HG03159 (cell line): ENCODE data around the gene FBRSL1.

Experiments
- ATAC-seq: cut with Tn5 transposase; IDR thresholded peaks from one replicate; pipeline ENCODE4 v1.9.1; 2021; ENCODE audit warnings: mild to moderate bottlenecking, moderate library complexity; ENCODE audit not compliant: unreplicated experiment

Gene FBRSL1

DNA sequence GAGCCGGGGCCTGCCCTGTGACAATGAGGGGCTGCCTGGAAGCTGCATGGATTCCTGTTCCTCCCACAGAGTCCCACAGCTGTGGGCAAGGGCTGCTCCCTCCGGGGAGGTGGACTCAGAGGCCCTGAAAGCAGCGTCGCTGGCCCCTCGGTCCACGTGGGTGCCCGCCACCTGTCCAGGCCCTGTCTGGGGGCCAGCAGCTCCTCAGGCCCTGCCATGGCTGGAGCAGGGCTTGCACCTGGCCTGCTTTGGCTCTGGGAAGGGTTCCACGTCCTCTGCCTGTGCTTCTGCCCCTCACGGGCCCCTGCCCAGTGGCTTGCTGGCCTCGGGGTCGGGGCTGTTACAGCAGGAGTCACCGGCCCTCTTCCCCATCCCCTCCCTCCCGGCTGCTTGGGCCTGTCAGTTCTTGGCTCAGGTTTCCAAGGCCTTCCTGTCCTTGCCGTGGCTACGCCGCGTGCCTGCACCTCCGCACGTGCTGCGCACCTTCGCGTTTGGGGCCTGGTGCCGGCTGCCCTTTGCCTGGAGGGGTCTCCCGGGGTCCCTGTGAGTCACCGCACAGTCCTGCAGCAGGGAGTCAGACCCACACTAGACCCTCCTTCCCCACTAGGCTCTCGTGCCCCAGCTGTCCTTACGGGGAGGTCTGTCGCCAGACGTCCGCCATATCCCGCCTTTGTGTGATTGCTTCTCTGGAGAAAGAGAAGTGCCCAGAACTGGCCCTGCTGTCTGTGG is 5.8 kb downstream of the FBRSL1 start:
- no peak for ATAC-seq

GRCh38 chr12:132496358-132496669 is 6.4 kb downstream of the FBRSL1 start:
- no peak for ATAC-seq

GRCh38 chr12:132496710-132497109 is 6.8 kb downstream of the FBRSL1 start:
- ATAC-seq: no peak

DNA sequence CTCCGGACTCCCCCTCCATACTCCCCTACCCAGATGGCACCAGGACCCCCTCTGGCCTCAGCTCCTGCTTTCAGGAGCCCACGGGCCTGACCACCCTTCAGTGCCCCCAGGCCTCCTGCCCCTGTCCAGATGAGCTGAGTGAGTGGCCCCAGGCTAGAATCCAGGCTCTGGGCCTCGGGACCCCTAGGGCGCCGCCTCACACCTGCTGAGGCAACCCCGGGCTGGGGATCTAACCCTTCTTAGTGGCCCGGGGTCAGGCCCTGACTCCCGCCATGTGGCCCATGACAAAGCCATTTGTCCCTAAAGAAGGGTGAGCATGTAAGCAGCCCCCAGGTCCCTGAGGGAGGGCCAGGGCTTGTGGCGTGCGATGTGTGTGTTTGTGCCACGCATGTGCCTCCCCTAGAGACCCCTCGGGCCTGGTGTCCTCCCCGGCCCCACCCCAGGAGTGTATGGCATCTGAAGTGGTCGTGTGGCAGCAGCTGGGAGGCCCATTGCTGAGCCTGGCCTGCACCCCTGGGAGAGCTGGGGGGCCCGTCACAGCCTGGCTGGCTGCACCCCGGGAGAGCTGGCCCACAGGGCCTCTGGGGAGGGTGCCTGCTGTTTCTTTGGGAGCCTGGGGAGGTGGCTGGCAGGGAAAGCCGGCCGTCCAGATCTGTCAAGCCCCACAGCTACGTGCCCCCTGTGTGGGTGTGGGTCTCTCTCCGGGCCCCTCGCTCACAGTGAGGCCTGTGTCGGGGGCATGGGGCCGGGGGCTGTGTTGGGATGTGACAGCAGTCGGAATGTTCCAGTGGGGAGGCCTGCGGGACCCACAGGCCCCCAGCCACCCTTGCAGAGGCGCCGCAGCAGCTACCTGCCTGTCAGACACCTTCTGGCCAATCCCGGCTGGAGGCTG is 7.8 kb downstream of the FBRSL1 start:
- ATAC-seq: no peak

GRCh38 chr12:132498931-132499330 is 9.0 kb downstream of the FBRSL1 start:
- ATAC-seq: no peak

GRCh38 chr12:132500142-132500855 is 10.3 kb downstream of the FBRSL1 start:
- no peak for ATAC-seq

DNA sequence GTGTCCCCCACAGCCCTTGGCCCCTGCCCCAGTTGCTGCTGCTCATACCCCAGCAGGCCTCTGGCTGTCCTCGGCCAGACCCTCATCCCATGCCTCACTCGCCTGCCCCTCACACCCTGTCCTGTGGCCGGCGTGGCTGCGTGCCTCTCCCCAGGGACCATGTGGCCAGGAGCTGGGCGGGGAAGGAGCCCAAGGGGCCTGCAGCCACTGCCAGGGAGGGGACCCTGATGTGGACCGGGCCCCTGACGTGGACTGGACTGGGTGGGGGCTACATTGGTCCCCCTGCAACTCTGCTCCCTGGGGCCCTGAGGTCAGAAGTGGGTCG is 10.9 kb downstream of the FBRSL1 start:
- no peak for ATAC-seq

GRCh38 chr12:132501204-132501940 is 11.4 kb downstream of the FBRSL1 start:
- no peak for ATAC-seq

DNA sequence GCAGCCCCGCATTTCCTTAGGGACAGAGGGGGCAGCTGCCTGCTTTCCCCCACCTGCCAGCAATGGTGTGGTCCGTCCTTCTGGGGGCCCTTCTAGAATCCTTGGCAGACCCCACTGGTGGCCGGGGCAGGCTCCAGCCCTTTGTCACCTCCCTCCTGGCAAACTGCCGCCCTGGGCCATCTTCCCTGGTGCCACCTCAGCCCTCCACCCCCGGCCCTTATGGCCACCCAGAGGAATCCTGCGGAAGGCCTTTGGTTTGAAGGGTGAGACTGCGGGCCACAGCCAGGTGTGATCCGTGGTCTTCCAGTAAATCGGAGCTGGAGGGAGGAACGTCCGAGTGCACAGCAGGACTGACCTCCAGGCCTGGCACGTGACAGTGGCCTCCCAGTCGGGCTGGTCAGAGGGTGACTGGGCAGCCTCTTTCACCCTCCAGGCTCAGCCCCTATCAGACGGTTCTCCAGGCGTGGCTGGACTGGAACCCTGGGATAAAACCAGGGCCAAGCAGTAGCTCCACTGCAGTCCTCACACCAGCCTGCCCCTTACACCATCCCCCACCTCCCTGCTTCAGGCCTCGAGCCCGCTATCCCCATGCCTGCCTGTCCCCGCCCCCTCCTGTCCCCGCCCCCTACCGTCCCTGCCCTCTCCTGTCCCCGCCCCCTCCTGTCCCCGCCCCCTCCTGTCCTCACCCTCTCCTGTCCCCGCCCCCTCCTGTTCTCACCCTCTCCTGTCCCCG is 12.4 kb downstream of the FBRSL1 start:
- ATAC-seq: no peak

- ATAC-seq: no peak
These were observed 12.9 kb downstream of the FBRSL1 start for GRCh38 chr12:132502882-132503193.

DNA sequence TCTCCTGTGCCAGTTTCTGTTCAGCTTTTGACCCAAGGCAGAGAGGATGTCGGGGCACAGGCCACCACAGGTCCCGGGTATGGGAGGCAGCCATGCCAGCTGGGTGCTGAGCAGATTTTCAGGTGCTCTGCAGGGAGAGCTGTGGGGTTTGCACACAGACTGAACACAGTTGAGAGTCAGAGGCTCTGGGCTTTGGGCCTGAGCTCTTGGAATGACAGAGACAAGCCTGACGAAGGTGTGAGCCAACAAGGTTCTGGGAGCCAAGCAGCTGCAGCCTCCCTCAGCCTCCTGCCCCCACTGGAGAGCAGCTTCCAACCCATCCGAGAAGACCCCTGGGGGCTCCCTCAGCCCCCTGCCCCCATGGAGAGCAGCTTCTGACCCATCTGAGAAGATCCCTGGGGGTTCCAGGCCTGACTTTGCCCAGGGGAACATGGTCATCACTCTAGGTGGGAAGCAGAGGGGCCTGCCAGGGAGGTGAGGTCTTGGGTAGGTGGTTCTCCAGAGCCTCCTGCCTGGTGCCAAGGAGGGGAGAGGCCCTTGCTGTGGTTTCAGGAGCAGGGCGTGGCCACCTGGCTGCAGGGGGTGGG is 13.8 kb downstream of the FBRSL1 start:
- no peak for ATAC-seq

GRCh38 chr12:132505105-132505851 is 15.3 kb downstream of the FBRSL1 start:
- no peak for ATAC-seq

DNA sequence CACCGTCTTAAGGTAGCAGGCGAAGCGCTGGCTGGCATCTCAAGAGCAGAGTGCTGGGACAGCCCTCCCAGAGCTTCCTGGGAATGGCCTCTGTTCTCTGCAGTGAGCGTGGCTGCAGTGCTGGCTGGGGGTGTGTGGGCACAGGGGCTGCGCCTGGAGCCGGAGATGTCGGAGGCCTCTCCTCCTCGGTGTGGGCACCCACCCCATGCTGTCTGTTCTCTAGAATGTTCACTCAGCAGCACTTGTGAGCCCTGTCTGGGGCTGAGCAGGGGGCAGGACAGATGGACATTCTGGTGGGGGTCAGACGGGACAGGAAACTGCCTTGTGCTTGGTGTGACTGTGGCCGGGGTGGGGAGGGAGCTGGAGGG is 15.9 kb downstream of the FBRSL1 start:
- no peak for ATAC-seq

GRCh38 chr12:132506328-132507160 is 16.6 kb downstream of the FBRSL1 start:
- peak; percentile 58 for ATAC-seq

GRCh38 chr12:132507161-132507538 is 17.2 kb downstream of the FBRSL1 start:
- ATAC-seq: no peak

DNA sequence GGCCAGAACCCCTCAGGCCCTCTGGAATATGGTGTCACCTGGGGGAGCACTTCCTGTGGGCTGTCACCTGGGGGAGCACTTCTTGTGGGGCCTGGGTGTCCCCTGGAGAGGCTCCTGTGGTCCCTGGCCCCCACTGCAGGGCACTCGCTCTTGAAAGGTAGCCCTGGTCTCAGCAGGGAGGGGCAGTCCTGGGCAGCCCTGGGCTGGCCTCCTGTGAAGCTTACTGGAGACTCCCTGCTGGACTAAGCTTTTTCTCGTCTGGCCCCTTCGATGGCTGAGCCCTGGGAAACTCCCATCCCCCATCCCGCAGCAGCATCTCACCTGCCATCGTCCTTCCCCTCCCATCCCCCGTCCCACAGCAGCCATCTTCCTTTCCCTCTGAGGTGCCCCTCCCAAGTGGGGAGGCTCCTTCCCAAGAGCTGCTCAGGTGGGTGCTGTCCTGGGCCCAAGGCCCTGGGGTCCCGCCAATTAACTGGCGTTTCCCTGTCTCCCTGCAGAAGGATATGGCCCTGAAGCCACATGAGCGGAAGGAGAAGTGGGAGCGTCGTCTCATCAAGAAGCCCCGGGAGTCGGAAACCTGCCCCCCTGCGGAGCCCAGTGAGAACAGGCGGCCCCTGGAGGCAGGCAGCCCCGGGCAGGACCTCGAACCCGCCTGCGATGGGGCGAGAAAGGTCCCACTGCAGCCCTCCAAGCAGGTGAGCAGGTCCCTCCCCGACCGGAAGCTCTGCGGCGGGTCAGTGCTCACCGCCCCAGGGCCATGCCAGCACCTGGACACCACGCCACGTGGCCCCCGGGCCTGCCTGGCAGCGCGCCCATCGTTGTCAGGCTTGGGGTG is 17.9 kb downstream of the FBRSL1 start:
- ATAC-seq: no peak

DNA sequence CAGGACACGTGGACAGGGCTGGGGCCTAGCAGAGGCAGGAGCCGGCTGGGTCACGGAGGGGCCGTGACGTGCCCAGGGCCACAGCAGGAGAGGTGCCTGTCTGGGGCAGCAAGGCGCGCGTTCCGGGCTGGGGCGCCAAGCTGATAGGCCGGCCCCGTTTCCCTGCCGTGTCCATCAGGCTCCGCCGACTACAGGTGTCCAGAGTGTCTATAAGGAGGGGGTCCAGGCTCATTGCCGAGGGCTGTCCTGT is 18.5 kb downstream of the FBRSL1 start:
- ATAC-seq: no peak
